Upper lobe of left lung (tissue), 6 donors: ENCODE data around the gene SPATS1. TPM values are rescaled to one million over a fixed set of nuclear protein-coding genes. Genes with fewer than 3 reads are reported as not detected.

Experiments used
- ATAC-seq, 2 donors: fragments of 200-7000 bp; cut with Tn5 transposase; one replicate each; pipeline ENCODE4 v1.9.1; 2022; ENCODE audit warnings: mild to moderate bottlenecking in 2 of 2, moderate library complexity in 2 of 2; ENCODE audit not compliant: low FRiP score in 2 of 2
- DNase-seq, 2 donors: peaks; one replicate each; pipeline ENCODE4 v3.0.0-alpha.2; 2019 to 2020
- H3K27ac ChIP-seq, 4 donors: fragments of 200-600 bp; sonication (generic); one replicate each; pipeline ENCODE4 v1.5.1; 2016 to 2019
- H3K27me3 ChIP-seq, 4 donors: fragments of 200-600 bp; sonication (generic); one replicate each; pipeline ENCODE4 v1.5.1; 2017 to 2019
- H3K36me3 ChIP-seq, 4 donors: fragments of 200-600 bp; sonication (generic); one replicate each; pipeline ENCODE4 v1.5.1; 2016 to 2019
- H3K4me1 ChIP-seq, 4 donors: fragments of 200-600 bp; sonication (generic); one replicate each; pipeline ENCODE4 v1.5.1; 2018 to 2019
- H3K4me3 ChIP-seq, 4 donors: fragments of 200-600 bp; sonication (generic); one replicate each; pipeline ENCODE4 v1.5.1; 2017 to 2019; ENCODE audit warnings: mild to moderate bottlenecking in 2 of 4, moderate library complexity in 1 of 4
- H3K9me3 ChIP-seq, 4 donors: fragments of 200-600 bp; sonication (generic); one replicate each; pipeline ENCODE4 v1.5.1; 2018 to 2019
- CTCF ChIP-seq, 6 experiments: fragments of 450-650 bp in 4 of 6; fragments of 200-600 bp in 2 of 6; sonication (generic) in 2 of 6; IDR thresholded peaks; one replicate each; pipeline ENCODE4 v1.5.1; 2016 to 2019; ENCODE audit warnings: antibody characterized with exemption in 6 of 6
- EP300 ChIP-seq, 4 donors: sonication (generic); formaldehyde crosslinking; IDR thresholded peaks; one replicate each; pipeline ENCODE4 v1.5.1; 2017; ENCODE audit warnings: antibody characterized with exemption in 4 of 4, control low read depth in 2 of 4
- POLR2A ChIP-seq, 4 donors: fragments of 450-650 bp; IDR thresholded peaks; one replicate each; pipeline ENCODE4 v1.5.1; 2016 to 2017; ENCODE audit warnings: antibody characterized with exemption in 4 of 4, mild to moderate bottlenecking in 2 of 4
- POLR2AphosphoS5 ChIP-seq, 2 donors: sonication (generic); formaldehyde crosslinking; IDR thresholded peaks; one replicate each; pipeline ENCODE4 v1.5.1; 2017; ENCODE audit warnings: antibody characterized with exemption in 2 of 2
- WGBS, 2 donors: methylation state at CpG; one replicate each; pipeline ENCODE4 v1.1.5; 2017 to 2018; 5-methylcytosine and 5-hydroxymethylcytosine counted together
- total RNA-seq, 6 donors: library from RNA; depleted of rRNA in 4 of 6; stranded (reverse); fragments of >200 nt in 4 of 6; gene quantifications; one replicate each; pipeline versions ENCODE4 v1.1.0 to v1.2.1, GENCODE V29; 2016 to 2021
- donor health status: DM: no; HTN: no; CAD: no; lungs with moderate emphysema.
- donor health status: DM: no; HTN: yes; CAD: no; lungs with severe emphysema.

The SPATS1 gene
- total RNA-seq, 6 donors from 2014 or later, result 0.91 to 2.2 (median 1.6) TPM; not detected in 3

GRCh38 chr6:44388887-44389286, 46.4 kb downstream of the SPATS1 start:
- no peak overlapping the region for H3K27ac ChIP-seq
- peaks cover 29 to 34% (median 30%) of the 10 kb centered on the region in 4 donors for H3K4me1 ChIP-seq
- no peak for TF ChIP-seq POLR2AphosphoS5 (IDR thresholded peaks at IDR 0.05)
- TF ChIP-seq EP300 (IDR thresholded peaks at IDR 0.05), result no peak
- no peak for TF ChIP-seq POLR2A (IDR thresholded peaks at IDR 0.05)
- TF ChIP-seq CTCF (IDR thresholded peaks at IDR 0.05), result no peak
- WGBS, 2 donors, result 59 to 66% methylated on average over 5 of the region's 5 CpGs
- H3K4me3 ChIP-seq, result peak overlapping the region in 2 of 4 donors; percentile 88 to 89
- H3K36me3 ChIP-seq, result peaks cover 15 to 35% (median 19%) of the 10 kb centered on the region in 4 donors
- no peaks in the 10 kb centered on the region for H3K27me3 ChIP-seq
- DNase-seq (no peak), ATAC-seq (no peak)
- H3K9me3 ChIP-seq, result no peaks in the 10 kb centered on the region

- no peak overlapping the region for H3K4me3 ChIP-seq
- H3K27ac ChIP-seq, result no peak overlapping the region
- no peaks in the 10 kb centered on the region for H3K9me3 ChIP-seq
- DNase-seq (no peak), ATAC-seq (no peak)
- WGBS, 2 donors, result 76 to 87% methylated on average over 1 of the region's 1 CpG
- H3K4me1 ChIP-seq, result peaks cover 29 to 34% (median 30%) of the 10 kb centered on the region in 4 donors
- H3K27me3 ChIP-seq, result no peaks in the 10 kb centered on the region
- peaks cover 23 to 48% (median 29%) of the 10 kb centered on the region in 4 donors for H3K36me3 ChIP-seq
- TF ChIP-seq POLR2AphosphoS5 (IDR thresholded peaks at IDR 0.05), result no peak
- TF ChIP-seq POLR2A (IDR thresholded peaks at IDR 0.05), result no peak
- no peak for TF ChIP-seq EP300 (IDR thresholded peaks at IDR 0.05)
- no peak for TF ChIP-seq CTCF (IDR thresholded peaks at IDR 0.05)
Measured at GRCh38 chr6:44390158-44390683, 47.8 kb downstream of the SPATS1 start.

Other genes starting within 250 kb of the SPATS1 start
- gene MRPL14, start 215.2 kb upstream of the SPATS1 start, total RNA-seq, result 100 to 1,000 TPM in 3 of 6 donors, 10 to 100 TPM in 3; 89.1 to 164 (median 97.7) TPM
- 100 to 1,000 TPM in 4 of 6 donors, 10 to 100 TPM in 2; 89.8 to 198 (median 128) TPM for gene TMEM63B, start 215.1 kb upstream of the SPATS1 start, total RNA-seq
- gene CAPN11, start 183.8 kb upstream of the SPATS1 start, total RNA-seq, result under 1 TPM in 4 of 6 donors, not detected in 2; 0.30 to 0.81 (median 0.52) TPM
- under 1 TPM in 1 of 6 donors, not detected in 5; 0.46 TPM for gene MYMX, start 125.7 kb upstream of the SPATS1 start, total RNA-seq
- gene SLC29A1, start 119.1 kb upstream of the SPATS1 start, total RNA-seq, result 10 to 100 TPM; 38.3 to 93.2 (median 45.8) TPM
- gene HSP90AB1, start 95.5 kb upstream of the SPATS1 start, total RNA-seq, result 100 to 1,000 TPM; 175 to 656 (median 471) TPM
- 10 to 100 TPM; 14.6 to 44.8 (median 29.8) TPM for gene SLC35B2, start 85.1 kb upstream of the SPATS1 start, total RNA-seq
- gene NFKBIE, start 77.1 kb upstream of the SPATS1 start, total RNA-seq, result 10 to 100 TPM in 5 of 6 donors, 1 to 10 TPM in 1; 7.8 to 27.0 (median 13.6) TPM
- not detected for gene TMEM151B, start 72.2 kb upstream of the SPATS1 start, total RNA-seq
- gene AARS2, start 29.3 kb upstream of the SPATS1 start, total RNA-seq, result 10 to 100 TPM; 11.1 to 23.0 (median 12.0) TPM
- gene CDC5L, start 45.1 kb downstream of the SPATS1 start, total RNA-seq, result 10 to 100 TPM in 5 of 6 donors, 1 to 10 TPM in 1; 5.4 to 24.0 (median 13.8) TPM